ENCODE data around the gene SPRYD3. TPM values are rescaled to one million over a fixed set of nuclear protein-coding genes. Genes with fewer than 3 reads are reported as not detected.

Gene SPRYD3
- total RNA-seq, 1 experiment from 2014 or later: 47.5 TPM

DNA sequence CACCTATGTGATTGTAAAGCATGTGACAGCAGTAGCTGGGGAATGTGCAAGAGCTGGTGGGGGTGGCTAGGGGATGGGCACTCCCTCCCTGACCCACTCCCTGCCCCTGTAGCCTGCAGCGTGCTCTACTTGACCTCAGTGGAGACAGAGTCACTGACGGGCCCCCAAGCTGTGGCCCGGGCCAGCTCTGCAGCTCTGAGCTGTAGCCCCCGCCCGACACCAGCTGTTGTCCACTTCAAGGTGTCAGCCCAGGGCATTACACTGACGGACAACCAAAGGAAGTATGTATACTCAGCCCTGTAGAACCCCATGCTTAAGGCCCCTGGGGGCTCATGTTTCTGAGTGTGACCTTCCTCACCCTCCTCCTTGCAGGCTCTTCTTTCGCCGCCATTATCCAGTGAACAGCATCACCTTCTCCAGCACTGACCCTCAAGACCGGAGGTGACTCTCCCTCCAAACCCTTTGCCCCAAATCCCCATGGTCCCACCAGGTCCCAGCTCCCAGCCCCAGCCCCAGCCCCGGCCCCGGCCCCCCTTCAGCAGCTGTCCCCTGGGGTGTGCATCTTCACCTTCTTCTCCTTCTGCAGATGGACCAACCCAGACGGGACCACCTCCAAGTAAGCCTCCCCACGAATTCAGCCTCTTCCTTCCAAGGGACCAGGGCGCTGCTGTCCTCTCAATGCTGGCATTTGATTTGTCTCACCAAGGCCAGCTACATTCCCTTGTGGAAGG, 16.0 kb downstream of the SPRYD3 start:
- ChIA-PET RAD21 (ENCODE audit: low non-redundant PET in 1 of 2, low total read pairs in 2 of 2, uncharacterized antibody in 2 of 2, unreplicated experiment in 2 of 2) (no interaction called here), CTCF (interaction anchor here (0.8 to 1.4 kb wide), 4 partner anchors 16 to 135 kb away, joined by 3 to 4 read pairs (median 3); partner anchors contain the start of gene SPRYD3), POLR2A (interaction anchor here (0.6 to 1.9 kb wide), 2 partner anchors 9 to 181 kb away, joined by 3 to 5 read pairs; no protein-coding TSS in a partner anchor)
- intact Hi-C loops (cut with micrococcal nuclease): loop anchor here (10.0 kb wide), 1 partner anchor 222 kb away; no protein-coding TSS in a partner anchor
- Histone ChIP-seq H3K9me2 (ENCODE audit: insufficient read depth) (no peaks in the 10 kb centered on the region), H3K36me3 (ENCODE audit: control insufficient read depth in 1 of 2, insufficient read depth in 2 of 2, low read length in 2 of 2) (peaks cover 3 to 29% of the 10 kb centered on the region in 2 experiments; a peak in 3 of 4 replicates), H3K27ac (ENCODE audit: low read depth, low read length) (no peak overlapping the region), H2AFZ (ENCODE audit: low read depth, low read length, poor library complexity, severe bottlenecking) (no peak overlapping the region), H4K20me1 (ENCODE audit: insufficient read depth) (peaks cover 3% of the 10 kb centered on the region; the same call in 1 of the 2 replicates), H3K4me3 (replicated peaks in 1 of 2; ENCODE audit: low read depth in 1 of 2, low read length in 2 of 2) (no peak overlapping the region), H3K4me1 (ENCODE audit: control insufficient read depth in 1 of 2, insufficient read depth in 2 of 2, low read length in 2 of 2) (peaks cover 25 to 52% of the 10 kb centered on the region in 2 experiments), H3K4me2 (ENCODE audit: low read length) (no peak overlapping the region), H3K27me3 (ENCODE audit: insufficient read depth, low read length) (no peaks in the 10 kb centered on the region), H3K9me3 (ENCODE audit: control insufficient read depth in 1 of 2, insufficient read depth in 1 of 2, low read depth in 1 of 2, low read length in 2 of 2) (no peaks in the 10 kb centered on the region), H3K79me2 (ENCODE audit: insufficient read depth, low read length) (no peaks in the 10 kb centered on the region), H3K9ac (ENCODE audit: low read length) (no peak overlapping the region)
- BruUV-seq (replicated peaks): no TSS peak
- no peak for ATAC-seq
- TF ChIP-seq SP1 (IDR thresholded peaks at IDR 0.05; ENCODE audit: low read depth) (no peak), CTCF (IDR thresholded peaks at IDR 0.05 in 2 of 3, conservative IDR thresholded peaks at IDR 0.05 in 1 of 3; ENCODE audit: borderline replicate concordance in 1 of 3, insufficient read depth in 1 of 3, low read depth in 2 of 3, low read length in 2 of 3) (no peak), RAD21 (IDR thresholded peaks at IDR 0.05; ENCODE audit: low read depth) (no peak), POLR2AphosphoS5 (IDR thresholded peaks at IDR 0.05; ENCODE audit: low read depth, low read length) (no peak), POLR2A (IDR thresholded peaks at IDR 0.05; ENCODE audit: borderline replicate concordance, extremely low read depth, insufficient read depth, insufficient read length) (no peak), ATF3 (IDR thresholded peaks at IDR 0.05) (no peak), SRF (IDR thresholded peaks at IDR 0.05; ENCODE audit: low read depth) (no peak), CEBPB (IDR thresholded peaks at IDR 0.05; ENCODE audit: low read depth) (no peak), SIN3A (IDR thresholded peaks at IDR 0.05; ENCODE audit: low read depth) (no peak), EZH2phosphoT487 (IDR thresholded peaks at IDR 0.05; ENCODE audit: borderline replicate concordance) (no peak), EGR1 (IDR thresholded peaks at IDR 0.05; ENCODE audit: low read depth) (no peak), JUND (IDR thresholded peaks at IDR 0.05) (no peak), CBX3 (IDR thresholded peaks at IDR 0.05; ENCODE audit: low read depth) (no peak), ELF1 (IDR thresholded peaks at IDR 0.05; ENCODE audit: borderline replicate concordance, low read depth) (no peak), YY1 (IDR thresholded peaks at IDR 0.05; ENCODE audit: extremely low read depth, insufficient replicate concordance, low read depth, low read length) (no peak), ZFX (IDR thresholded peaks at IDR 0.05) (no peak), TCF7L2 (IDR thresholded peaks at IDR 0.05; ENCODE audit: borderline replicate concordance, extremely low read depth, insufficient read depth, insufficient read length) (no peak), EZH2 (IDR thresholded peaks at IDR 0.05) (no peak)
- TF ChIP-seq, protein P1, sequence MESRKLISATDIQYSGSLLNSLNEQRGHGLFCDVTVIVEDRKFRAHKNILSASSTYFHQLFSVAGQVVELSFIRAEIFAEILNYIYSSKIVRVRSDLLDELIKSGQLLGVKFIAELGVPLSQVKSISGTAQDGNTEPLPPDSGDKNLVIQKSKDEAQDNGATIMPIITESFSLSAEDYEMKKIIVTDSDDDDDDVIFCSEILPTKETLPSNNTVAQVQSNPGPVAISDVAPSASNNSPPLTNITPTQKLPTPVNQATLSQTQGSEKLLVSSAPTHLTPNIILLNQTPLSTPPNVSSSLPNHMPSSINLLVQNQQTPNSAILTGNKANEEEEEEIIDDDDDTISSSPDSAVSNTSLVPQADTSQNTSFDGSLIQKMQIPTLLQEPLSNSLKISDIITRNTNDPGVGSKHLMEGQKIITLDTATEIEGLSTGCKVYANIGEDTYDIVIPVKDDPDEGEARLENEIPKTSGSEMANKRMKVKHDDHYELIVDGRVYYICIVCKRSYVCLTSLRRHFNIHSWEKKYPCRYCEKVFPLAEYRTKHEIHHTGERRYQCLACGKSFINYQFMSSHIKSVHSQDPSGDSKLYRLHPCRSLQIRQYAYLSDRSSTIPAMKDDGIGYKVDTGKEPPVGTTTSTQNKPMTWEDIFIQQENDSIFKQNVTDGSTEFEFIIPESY (IDR thresholded peaks at IDR 0.05; ENCODE audit: extremely low read depth, insufficient replicate concordance, low read length): no peak
- DNase-seq (ENCODE audit: low read depth, low spot score): no peak
